GM12865 (cell line): Measurements from ENCODE around the gene GAL3ST1.

ENCODE experiments used
- DNase-seq: peaks from one replicate; pipeline ENCODE4 v3.0.0; 2010; ENCODE audit warnings: low read depth
- H3K4me3 ChIP-seq: 2 replicates; pipeline ENCODE4 v1.5.1; 2011; ENCODE audit warnings: mild to moderate bottlenecking, low read depth, low read length, control low read depth
- CTCF ChIP-seq: IDR thresholded peaks from 2 replicates; pipeline ENCODE4 v1.5.1; 2011; ENCODE audit warnings: low read length, control low read depth, low read depth, inconsistent platforms; ENCODE audit not compliant: insufficient read depth; ENCODE audit errors: missing control alignments

Gene GAL3ST1

GRCh38 chr22:30507670-30508069 lies 66.8 kb downstream of the GAL3ST1 start:
- DNase-seq = no peak
- no peak overlapping the region for H3K4me3 ChIP-seq
- no peak for TF ChIP-seq CTCF

GRCh38 chr22:30506507-30506968 lies 67.9 kb downstream of the GAL3ST1 start:
- DNase-seq = no peak

More at GRCh38 chr22:30506507-30506968, 67.9 kb downstream of the GAL3ST1 start:
- H3K4me3 ChIP-seq = no peak overlapping the region
- no peak for TF ChIP-seq CTCF
